Measurements from ENCODE around the gene RPS6KA4.

The RPS6KA4 gene

GRCh38 chr11:64401775-64402174, 42.8 kb downstream of the RPS6KA4 start:
- TF ChIP-seq CTCF (IDR thresholded peaks at IDR 0.05; ENCODE audit: insufficient read depth, low read depth, low read length, missing control alignments), result no peak
- DNase-seq (ENCODE audit: low read depth), result no peak
- no peak overlapping the region for H3K4me3 ChIP-seq (ENCODE audit: low read length)

- no peak for TF ChIP-seq CTCF (IDR thresholded peaks at IDR 0.05; ENCODE audit: insufficient read depth, low read depth, low read length, missing control alignments)
- no peak for DNase-seq (ENCODE audit: low read depth)
- H3K4me3 ChIP-seq (ENCODE audit: low read length), result no peak overlapping the region
Measured at GRCh38 chr11:64403106-64403505, 44.1 kb downstream of the RPS6KA4 start.

- no peak for DNase-seq (ENCODE audit: low read depth)
- no peak overlapping the region for H3K4me3 ChIP-seq (ENCODE audit: low read length)
- TF ChIP-seq CTCF (IDR thresholded peaks at IDR 0.05; ENCODE audit: insufficient read depth, low read depth, low read length, missing control alignments), result no peak
Measured at GRCh38 chr11:64406221-64406946, 47.4 kb downstream of the RPS6KA4 start.

GRCh38 chr11:64407221-64407620, 48.3 kb downstream of the RPS6KA4 start:
- no peak for DNase-seq (ENCODE audit: low read depth)
- no peak for TF ChIP-seq CTCF (IDR thresholded peaks at IDR 0.05; ENCODE audit: insufficient read depth, low read depth, low read length, missing control alignments)
- no peak overlapping the region for H3K4me3 ChIP-seq (ENCODE audit: low read length)

- H3K4me3 ChIP-seq (ENCODE audit: low read length), result no peak overlapping the region
- no peak for DNase-seq (ENCODE audit: low read depth)
- TF ChIP-seq CTCF (IDR thresholded peaks at IDR 0.05; ENCODE audit: insufficient read depth, low read depth, low read length, missing control alignments), result no peak
Measured at GRCh38 chr11:64407630-64408029, 48.7 kb downstream of the RPS6KA4 start.

DNA sequence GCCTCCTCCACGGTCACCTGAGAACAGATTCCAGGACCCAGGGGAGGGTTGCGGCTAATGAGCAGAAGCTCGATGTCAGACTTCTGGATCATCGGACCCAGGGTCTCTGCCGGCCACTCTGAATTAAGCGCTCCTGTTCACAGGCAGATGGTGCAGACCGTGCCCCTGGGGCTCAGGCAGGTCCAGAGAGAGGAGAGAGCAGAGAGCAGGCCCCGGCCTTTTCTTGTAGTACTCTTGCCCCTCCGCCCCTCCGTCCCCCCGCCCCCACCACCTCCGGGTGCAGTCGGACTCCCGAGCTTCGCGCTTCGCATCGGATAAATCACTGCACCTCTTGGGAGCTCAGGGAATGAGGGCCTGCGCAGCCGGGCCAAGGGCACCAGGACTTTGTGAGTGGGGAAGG, 50.3 kb downstream of the RPS6KA4 start:
- no peak for TF ChIP-seq CTCF (IDR thresholded peaks at IDR 0.05; ENCODE audit: insufficient read depth, low read depth, low read length, missing control alignments)
- DNase-seq (ENCODE audit: low read depth), result no peak
- H3K4me3 ChIP-seq (ENCODE audit: low read length), result no peak overlapping the region
